GM06990 (cell line): Measurements from ENCODE around the gene ADCY5.

Experiments used
- DNase-seq: peaks from one replicate; pipeline ENCODE4 v3.0.0-alpha.2; 2011; ENCODE audit not compliant: insufficient read length; ENCODE audit errors: extremely low read depth
- H3K27me3 ChIP-seq: replicated peaks from 2 replicates; pipeline ENCODE4 v1.6.0; 2011; ENCODE audit warnings: low read length; ENCODE audit not compliant: control insufficient read depth, insufficient read depth
- H3K36me3 ChIP-seq: 2 replicates; pipeline ENCODE4 v1.5.1; 2011; ENCODE audit warnings: low read length; ENCODE audit not compliant: control insufficient read depth, insufficient read depth
- H3K4me3 ChIP-seq: replicated peaks from 2 replicates; pipeline ENCODE4 v1.5.1; 2011; ENCODE audit warnings: low read depth, mild to moderate bottlenecking, control low read depth, low read length
- CTCF ChIP-seq: IDR thresholded peaks from 2 replicates; pipeline ENCODE4 v1.5.1; 2011; ENCODE audit warnings: low read length, control low read depth, mild to moderate bottlenecking, inconsistent platforms; ENCODE audit not compliant: insufficient read depth, poor library complexity, severe bottlenecking

Gene ADCY5

DNA sequence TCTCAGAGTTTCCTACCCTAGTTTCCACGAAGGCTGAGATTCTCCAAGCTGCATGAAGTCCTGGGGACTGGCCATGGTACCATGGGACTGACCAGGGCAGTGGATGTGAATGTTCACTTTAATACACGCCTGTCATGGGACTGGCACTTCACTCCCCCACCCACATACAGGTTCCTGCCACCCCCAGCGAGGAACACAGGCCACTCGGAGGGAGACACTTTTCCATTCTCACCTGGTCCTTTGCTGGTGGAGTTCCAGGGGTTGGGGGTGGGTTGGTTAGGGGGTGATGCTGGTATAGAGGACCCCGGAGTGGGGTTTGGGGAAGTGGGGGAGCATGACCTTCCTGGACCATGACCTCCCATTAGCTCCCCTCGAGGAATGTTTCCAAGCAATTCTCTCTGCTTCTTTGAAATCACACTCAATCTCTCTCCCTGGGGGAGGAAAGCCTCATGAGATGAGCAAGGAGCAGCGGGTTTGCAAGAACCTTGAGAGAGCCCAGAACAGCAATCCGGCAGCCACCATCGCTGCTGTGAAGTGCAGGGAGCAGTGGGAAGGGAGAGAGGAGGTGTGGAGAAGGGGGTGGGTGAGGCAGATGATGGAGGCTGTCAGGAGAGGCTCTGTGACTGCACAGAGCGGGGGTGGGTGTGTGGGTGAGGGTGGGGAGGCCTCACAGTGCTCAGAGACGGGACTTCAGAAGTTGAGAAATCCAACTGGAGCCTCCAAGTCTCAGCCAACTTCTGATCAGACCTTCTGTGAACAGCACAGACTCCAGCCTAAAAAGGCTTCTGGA lies 69.7 kb downstream of the ADCY5 start:
- TF ChIP-seq CTCF: no peak

DNA sequence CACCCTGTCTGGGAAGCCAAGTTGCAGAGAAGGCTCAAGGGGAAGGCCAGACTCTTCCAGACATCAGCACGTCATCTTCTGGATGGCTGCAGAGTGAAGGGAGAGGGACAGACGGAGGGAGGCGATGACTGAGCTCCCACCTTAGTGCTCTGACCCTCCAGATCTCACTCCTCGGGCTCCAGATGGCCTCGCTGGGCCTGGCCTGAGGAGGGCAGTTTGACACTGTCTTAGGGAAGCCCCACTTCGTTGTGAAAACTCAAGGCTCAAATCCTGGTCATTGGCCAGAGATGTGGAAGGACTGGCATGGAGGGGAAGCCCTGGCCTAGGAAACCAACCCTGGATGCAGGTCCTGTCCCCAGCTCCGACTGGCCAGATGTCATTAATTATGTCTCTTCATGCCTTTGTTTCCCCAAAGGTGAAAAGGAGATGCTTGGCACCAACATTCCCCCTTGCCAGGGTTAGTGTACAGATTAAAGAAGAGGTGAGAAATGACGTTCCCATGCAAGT lies 70.4 kb downstream of the ADCY5 start:
- no peak for TF ChIP-seq CTCF
- H3K4me3 ChIP-seq: no peak overlapping the region
- no peaks in the 10 kb centered on the region for H3K36me3 ChIP-seq
- no peaks in the 10 kb centered on the region; the same call in 1 of the 2 replicates for H3K27me3 ChIP-seq
- no peak for DNase-seq

More for the DNA sequence above, 69.7 kb downstream of the ADCY5 start:
- H3K36me3 ChIP-seq: no peaks in the 10 kb centered on the region
- H3K27me3 ChIP-seq: no peaks in the 10 kb centered on the region; the same call in 1 of the 2 replicates
- no peak overlapping the region for H3K4me3 ChIP-seq
- no peak for DNase-seq

DNA sequence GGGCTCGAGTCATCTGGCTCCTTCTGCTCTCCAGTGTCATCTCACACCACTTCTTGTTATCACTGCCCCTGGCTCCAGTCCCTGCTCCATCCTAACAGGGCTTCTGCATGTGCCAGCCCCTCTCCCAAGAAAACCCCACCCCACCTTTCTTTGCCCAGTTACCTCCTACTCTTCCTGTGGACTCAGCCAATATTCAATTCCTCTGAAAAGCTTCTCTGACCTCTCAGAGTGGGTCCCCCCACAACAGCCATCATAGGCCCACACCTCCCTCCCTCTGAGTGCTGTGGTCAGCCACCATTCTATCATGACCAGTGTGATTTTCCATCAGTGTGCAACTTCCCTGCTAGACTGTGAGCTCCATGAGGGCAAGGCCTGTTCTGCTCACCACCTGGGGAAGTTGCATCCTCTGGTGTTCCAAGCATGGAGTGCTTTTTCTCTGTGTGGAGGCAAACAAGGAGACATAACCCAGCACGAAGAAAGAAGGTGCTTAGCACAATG lies 71.6 kb downstream of the ADCY5 start:
- no peak for TF ChIP-seq CTCF
- DNase-seq: no peak
- H3K4me3 ChIP-seq: no peak overlapping the region
- no peaks in the 10 kb centered on the region; the same call in none of the 2 replicates for H3K27me3 ChIP-seq
- H3K36me3 ChIP-seq: no peaks in the 10 kb centered on the region

DNA sequence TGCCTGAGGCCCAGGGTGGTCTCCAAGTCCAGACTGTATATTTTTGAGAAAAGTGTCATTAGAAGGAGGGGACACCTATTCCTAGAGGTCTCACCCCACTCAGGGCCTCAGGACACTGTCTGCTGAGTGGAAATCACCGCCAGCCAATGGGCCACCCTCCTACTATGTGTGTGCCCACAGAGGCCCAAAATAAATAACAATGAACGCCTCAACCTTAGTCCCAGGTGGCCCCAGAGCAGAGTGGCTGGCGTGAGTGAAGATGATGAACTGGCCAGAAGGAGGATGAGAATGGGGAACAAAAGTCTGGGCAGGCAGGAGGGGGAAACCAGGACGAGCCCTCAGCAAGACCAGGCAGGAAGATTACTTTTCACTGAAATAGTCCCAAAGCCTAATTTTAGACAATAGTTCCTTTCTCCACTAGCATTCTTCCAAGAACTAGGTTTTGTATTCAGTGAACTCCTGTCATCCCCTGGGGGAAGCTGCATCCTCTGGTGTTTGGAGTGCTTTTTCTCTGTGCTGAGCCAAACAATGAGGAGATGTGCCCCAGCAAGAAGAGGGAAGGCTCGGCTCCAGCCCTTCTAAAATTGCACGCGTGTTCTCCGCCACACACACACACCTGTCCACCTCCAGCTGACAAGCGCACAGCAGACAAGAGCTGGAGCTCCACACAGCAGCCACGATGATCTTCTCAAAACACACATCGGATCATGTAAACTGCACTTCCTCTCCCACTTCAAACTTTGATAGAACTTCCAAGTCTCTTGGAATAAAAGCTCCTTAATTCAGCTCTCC lies 72.2 kb downstream of the ADCY5 start:
- Histone ChIP-seq H3K36me3 (no peaks in the 10 kb centered on the region), H3K27me3 (no peaks in the 10 kb centered on the region; the same call in none of the 2 replicates), H3K4me3 (no peak overlapping the region)
- TF ChIP-seq CTCF: no peak
- no peak for DNase-seq

DNA sequence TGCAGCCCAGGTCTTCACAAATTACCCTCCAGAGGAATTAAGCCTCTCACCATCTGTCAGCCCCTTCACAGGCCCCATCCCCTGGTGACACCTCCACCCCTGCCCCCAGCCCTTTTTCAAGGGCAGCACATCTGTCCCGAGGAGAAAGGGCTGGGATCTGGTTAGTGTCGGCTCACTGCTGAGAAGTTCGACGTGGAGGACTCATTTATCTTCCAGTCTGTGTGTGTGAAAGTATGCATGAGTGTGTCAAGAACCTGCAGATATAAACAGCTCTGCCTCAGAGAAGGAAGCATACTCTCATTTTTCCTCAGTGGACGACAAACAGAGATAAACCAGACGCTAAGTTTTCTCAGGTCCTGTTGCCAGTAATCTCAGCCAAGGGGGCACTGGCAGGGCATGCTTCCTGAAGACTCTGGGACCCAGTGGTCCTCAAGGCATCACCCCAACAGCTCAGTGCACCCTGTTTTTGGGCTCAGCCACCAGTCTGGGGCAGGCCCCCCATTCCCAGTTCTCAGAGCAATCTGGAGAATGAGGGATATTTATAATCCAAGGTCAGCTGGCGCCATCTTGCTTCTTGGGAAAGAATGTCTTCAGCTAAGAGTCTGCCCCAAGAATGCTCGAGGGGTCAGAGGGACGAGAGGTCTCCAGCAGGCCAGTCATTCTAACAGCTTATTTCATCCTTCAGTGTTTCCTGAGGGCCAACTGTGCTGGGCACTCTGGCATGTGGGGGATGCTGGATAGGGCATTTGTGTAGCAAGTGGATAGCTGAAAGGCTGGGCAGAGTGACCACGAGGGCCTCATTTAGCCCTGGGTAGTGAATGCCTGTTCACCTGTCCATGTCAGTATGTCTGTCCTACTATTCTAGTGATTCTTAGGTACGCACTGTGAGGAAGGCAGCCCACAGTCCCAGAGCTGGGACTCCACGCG lies 73.6 kb downstream of the ADCY5 start:
- no peak for TF ChIP-seq CTCF
- H3K4me3 ChIP-seq: no peak overlapping the region
- no peaks in the 10 kb centered on the region for H3K36me3 ChIP-seq
- DNase-seq: no peak
- H3K27me3 ChIP-seq: no peaks in the 10 kb centered on the region; the same call in none of the 2 replicates
